Skeletal muscle cell (primary cell): ENCODE data around the gene CCN2.
"Not testable (repeated sequence)": the region's sequence is repeated elsewhere in the genome, so short reads cannot be mapped to it uniquely, and the experiment has no call there.

Experiments used
- DNase-seq: peaks from one replicate; pipeline ENCODE4 v3.0.0-alpha.2; 2010; ENCODE audit warnings: low read depth
- H3K4me3 ChIP-seq: 2 replicates; pipeline ENCODE4 v1.5.1; 2011; ENCODE audit warnings: low read depth, mild to moderate bottlenecking, control low read depth, low read length, moderate library complexity

The CCN2 gene

GRCh38 chr6:131946992-131947955 is 3.9 kb downstream of the CCN2 start:
- DNase-seq: no peak
- no peak overlapping the region for H3K4me3 ChIP-seq

DNA sequence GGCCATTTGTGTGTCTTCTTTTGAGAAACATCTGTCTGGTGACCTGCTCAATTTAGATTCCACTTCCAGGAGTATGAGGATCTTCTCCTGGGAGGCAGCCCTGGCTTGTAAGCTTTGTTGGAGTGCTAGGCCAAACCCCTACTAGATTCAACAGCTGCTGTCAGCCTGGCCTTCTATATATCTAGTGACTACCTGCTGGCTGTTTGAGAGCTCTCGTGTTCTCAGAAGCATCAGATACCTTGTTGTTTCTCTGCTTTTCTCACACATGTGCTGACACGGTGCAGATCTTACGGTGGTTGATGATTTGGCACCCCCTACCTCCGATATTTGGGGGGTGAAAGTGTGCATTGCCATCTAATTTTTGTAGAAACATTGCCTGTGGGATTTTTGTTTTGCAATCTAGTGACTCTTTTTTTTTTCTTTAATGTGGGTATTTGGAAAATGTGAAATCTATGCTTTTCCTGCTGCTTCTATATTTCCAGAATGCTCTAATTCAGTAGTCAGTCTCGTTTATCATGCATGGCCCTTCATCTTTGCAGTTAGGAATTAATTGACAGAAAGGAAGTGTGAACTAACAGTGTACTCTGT is 4.7 kb downstream of the CCN2 start:
- no peak for DNase-seq
- no peak overlapping the region for H3K4me3 ChIP-seq

DNA sequence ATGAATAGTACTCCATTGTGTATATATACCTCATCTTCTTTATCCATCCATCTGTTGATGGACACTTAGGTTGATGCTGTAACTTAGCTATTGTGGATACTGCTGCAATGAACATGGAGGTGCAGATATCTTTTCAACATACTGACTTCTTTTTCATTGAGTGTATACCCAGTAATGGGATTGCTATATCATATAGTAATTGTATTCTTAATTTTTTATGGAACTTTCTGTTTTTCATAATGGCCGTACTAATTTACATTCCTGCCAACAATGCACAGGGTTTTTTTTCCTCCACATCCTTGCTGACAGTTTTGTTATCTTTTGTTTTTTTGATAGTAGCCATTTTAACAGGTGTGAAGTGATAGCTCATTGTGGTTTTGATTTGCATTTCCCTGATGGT is 5.2 kb downstream of the CCN2 start:
- H3K4me3 ChIP-seq: no peak overlapping the region
- no peak for DNase-seq

DNA sequence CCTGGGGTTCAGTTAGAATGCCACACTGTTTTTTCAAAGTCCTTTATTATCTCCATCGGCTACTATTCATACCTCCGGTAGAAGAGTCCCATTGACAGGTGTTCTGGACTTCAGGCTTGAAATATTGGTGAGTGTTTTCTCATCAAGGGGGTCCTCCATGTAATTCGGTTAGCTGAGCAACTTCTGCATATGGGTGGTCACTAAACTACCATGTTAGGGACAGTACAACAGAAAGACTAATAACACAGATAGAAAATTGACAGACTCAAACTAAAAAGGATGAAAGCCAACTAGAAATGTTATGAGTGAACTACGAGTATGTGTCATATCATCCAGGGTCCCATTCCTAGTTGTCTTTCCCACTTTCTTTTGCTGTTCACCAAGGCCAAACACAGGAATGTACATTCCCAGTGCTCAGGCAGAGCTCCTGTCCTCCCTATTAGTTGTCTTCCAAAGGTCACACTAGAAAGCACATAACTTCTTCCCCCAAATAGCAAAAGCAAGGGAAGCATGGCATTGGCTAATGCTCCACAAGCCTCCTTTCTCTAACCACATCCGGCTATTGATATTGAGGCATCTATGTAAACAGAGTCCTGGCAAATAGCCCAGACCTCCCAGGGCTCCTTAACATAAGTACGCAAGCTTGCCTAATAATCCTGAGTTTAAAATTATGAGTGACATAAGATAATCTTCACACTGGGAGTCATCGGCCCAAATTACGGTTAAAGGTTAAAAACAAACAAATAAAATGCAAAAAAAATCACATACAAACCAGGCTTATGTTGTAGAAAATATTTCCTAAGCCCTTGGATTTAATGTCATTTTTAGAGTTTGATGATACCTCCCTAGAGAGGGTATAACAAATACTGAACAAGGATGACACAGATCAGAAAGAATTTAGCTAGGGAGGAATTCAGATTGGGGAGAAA is 13.2 kb downstream of the CCN2 start:
- peak; percentile 92 for DNase-seq
- no peak overlapping the region for H3K4me3 ChIP-seq

DNA sequence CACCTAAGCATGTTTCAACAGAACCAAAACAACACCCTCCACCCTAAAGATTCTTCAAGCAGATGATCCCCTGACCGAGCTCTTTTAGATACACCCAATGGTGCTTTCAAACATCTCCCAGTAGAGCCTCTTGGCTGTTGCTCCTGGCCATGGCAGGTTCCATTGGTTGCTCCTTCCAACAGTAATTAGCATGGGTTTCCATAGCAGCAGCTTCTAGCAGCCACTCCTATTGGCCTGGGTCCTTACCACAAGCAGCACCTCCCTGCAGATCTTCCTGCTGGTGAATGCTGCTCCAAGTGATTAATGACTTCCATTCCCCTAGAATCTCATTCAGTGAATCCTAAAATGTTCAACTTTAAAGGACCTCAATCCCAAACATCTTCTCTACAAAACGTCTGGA is 13.9 kb downstream of the CCN2 start:
- DNase-seq: no peak

GRCh38 chr6:131936156-131936555 is 15.0 kb downstream of the CCN2 start:
- DNase-seq: no peak

More for the DNA sequence above, 13.9 kb downstream of the CCN2 start:
- no peak overlapping the region for H3K4me3 ChIP-seq

DNA sequence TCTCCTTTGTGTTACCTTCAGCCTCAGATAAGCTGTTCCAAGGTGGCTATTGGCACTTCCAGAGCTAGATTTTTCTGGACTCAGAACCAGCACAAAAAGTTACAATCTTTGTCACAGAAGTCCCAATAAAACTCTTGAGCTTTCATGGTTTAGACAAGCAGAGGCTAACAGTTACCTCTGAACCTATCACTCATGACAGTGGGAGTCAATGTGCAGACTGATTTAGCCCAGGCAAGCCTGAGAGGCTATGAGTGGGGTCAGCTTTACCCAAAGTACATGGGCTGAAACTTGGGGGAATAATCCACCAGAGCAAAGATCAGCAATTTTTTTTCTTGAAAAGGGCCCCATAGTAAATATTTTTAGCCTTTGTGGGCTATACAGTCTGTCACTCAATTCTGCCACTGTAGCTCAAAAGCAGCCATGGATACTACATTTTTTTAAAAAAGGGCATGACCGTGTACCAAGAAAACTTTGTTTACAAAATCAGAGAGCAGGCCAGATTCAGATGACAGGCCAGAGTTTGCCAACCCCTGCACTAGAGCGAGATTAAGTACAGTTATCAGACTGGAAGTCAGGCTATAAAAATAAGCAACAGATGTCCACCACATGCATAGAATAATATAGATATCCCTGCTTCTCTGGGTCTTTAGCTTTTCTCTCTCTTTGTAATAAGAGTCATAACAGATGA is 20.0 kb downstream of the CCN2 start:
- DNase-seq: no peak
- no peak overlapping the region for H3K4me3 ChIP-seq

More at GRCh38 chr6:131936156-131936555, 15.0 kb downstream of the CCN2 start:
- no peak overlapping the region for H3K4me3 ChIP-seq

- DNase-seq: no peak
- H3K4me3 ChIP-seq: no peak overlapping the region
Observed at GRCh38 chr6:131929976-131930375, 21.2 kb downstream of the CCN2 start.

DNA sequence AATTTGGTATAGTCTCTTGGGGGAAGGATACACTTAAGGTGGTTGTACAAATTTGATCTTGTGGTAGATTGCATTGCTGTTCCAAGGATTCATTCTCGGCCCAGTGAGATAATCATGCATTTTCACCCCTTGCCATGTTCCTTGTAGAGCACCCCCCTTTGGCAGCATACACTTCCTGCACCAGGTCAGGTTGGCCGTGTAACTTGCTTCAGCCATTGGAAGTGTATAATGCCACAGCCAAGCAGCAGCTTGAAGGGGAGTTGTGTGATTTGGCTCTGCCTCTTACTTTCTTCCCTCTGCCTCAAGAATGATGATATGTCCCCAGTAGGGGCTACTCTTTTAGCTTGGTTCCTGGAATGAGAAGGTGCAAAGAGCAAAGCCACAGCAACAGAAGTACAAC is 21.9 kb downstream of the CCN2 start:
- DNase-seq: no peak
- H3K4me3 ChIP-seq: no peak overlapping the region

DNA sequence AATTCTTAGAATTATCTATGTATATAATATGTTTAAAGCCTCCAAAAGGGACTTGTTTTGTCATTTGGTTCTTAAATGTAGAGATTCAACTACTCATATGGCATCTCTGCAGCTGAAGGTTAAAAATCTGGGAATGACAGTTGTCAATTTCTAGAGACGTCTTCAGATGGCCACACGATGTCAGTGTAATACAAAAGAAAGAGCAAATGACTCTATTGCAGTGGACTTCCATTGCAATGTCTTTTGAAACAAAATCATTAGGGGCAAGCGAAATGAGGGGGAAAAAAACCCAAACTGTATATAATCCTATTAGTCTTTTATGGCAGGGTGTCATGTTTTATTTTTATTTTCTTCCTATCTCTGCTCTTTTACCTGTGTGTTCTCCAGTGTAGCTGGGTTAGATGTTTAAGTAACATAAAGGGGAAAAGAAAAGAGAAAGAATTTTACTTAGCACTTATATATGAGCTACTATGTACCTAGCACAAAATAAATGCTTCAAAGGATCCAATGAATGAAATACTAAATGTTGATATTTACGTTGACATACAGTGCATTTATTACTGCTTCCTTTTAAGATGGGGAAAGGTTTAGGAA is 26.2 kb downstream of the CCN2 start:
- DNase-seq: no peak
- no peak overlapping the region for H3K4me3 ChIP-seq

DNA sequence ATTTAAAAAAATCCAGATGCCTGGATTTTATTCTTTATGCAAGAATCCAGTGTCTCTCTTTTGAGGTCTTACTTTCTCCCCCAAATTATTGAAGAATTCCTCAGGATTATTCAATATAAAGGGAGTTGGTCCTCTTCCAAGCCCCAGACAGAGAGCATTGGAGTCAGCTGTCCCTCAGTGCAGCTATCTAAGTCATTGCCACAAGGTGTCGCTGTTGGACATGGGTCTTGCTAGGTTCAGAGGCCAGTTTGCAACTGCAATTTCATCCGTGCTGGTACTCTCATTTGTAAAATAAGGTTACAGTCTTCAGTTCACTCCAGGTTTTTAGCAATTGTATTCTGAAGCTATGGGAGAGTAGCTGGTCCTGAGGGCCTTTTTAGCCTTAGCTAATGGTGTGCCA is 27.8 kb downstream of the CCN2 start:
- no peak overlapping the region for H3K4me3 ChIP-seq
- DNase-seq: no peak

DNA sequence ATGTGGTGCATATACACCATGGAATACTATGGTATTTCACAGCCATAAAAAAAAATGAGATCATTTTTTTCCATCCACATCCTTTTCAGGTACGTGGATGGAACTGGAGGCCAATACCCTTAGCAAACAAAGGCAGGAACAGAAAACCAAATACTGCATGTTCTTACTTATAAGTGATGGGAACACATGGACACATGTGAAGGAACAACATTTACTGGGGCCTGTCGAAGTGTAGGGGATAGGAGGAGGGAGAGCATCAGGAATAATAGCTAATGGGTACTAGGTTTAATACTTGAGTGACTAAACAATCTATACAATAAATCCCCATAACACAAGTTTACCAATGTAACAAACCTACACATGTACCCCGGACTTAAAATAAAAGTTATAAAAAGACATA is 30.5 kb downstream of the CCN2 start:
- DNase-seq: no peak
- H3K4me3 ChIP-seq: no peak overlapping the region

DNA sequence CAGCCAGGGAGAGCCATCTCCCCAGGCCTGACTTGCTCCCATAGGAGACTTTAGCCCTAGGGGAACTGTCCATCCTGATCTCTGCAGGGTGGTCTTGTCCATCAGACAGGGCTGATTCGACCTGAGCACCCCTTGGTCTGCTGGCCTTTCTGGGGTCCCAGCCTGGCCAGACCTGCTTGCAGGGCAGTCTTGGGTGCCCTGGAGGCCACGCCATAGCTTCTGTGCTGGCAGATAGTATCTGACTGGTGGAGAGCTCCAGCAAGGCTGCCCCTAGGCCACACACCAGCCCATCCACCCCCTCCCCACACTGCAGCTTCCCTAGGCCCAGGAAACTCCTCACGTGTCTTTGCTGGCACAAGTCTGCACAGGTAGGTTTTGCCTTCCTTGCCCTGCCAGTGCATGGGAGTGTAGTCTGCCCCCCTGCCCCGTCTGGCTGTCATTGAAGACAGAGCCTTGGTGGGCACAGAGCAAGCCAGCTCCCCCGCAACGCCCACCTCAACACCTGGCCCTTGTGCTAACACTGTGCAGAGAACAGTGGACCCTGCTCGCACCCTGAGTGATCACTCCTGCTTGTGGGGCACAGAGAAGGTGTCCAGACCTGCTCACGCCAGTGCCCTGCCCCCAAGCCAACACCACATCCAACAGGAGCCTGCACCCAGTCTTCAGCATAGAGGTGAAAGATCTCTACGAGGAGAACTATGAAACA is 32.4 kb downstream of the CCN2 start:
- no peak overlapping the region for H3K4me3 ChIP-seq
- no peak for DNase-seq

DNA sequence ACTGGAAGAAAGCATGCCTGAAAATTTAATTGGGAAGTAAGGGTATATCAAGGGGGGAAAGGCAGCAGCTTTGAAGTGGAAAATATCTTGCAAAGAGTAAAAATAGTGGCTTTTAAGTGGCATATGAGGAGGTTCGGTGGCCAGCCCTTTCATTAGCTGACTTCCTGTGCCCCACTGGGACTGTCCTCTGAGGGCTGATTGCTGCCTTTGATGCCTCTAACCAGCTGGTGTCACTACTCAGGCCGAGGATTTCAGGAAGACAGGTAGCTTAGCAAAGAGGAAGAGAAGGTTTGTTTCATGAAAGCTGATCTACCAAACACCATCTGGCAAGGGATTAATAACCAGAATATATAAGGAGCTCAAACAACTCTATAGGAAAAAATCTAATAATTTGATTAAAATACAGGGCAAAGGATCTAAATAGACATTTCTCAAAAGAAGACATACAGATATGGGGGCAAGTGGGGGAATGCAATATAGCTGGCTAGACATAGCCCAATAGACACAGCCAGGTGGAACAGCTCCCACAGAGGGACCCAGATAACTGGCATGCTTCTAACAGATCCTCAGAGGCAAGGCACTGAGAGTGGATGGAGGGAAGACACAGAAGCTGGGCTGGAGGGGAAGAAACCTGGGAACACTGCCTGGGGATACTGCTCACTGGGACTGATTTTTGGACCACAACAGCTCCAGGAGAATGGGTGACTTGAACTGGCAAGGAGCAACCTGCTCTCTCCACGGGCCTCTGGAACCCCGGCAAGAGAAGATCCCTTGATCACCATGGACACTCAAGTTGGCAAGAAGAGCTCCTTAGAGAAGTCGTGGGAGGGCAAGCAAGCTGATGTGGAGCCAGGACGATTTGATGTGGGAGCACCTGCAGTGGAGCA is 33.2 kb downstream of the CCN2 start:
- no peak for DNase-seq
- no peak overlapping the region for H3K4me3 ChIP-seq

DNA sequence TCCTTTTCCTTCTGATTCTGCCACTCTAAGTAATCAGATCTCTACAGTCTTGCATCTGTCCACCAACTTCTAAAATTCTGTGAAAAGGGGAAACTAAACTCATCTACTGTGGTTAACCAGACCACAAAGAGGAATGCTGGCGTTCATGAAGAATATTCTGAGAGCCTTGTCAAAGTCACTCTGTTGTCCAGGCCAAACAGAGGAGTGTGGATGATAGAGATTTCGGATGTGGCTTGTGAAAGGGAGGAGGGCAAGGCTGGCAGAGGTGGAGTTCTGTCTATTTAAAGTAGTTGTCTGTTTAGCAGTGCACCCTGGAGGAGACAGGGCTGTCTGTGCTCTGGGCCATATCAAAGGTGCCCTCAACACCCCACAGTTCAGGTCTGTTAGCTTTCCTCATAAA is 33.9 kb downstream of the CCN2 start:
- no peak overlapping the region for H3K4me3 ChIP-seq
- no peak for DNase-seq

DNA sequence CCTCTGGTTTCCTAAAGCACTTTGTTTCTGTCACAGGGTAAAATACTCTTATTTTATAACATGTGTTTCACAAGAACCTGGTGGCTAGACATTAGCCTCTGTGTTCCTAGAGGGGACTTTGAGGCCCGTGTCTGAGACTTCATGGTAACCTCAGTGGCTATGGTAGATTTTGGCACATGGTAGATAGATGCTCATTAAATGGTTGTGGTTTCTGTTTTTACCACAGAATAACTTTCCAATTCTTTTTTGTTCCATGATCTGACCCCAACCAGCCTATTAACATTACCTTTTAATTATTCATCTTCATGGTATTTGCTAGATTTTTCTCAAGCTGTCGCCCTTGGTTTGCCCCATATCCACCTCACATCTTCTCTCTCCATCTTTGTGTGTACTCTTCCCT is 34.3 kb downstream of the CCN2 start:
- no peak for DNase-seq
- H3K4me3 ChIP-seq: no peak overlapping the region

DNA sequence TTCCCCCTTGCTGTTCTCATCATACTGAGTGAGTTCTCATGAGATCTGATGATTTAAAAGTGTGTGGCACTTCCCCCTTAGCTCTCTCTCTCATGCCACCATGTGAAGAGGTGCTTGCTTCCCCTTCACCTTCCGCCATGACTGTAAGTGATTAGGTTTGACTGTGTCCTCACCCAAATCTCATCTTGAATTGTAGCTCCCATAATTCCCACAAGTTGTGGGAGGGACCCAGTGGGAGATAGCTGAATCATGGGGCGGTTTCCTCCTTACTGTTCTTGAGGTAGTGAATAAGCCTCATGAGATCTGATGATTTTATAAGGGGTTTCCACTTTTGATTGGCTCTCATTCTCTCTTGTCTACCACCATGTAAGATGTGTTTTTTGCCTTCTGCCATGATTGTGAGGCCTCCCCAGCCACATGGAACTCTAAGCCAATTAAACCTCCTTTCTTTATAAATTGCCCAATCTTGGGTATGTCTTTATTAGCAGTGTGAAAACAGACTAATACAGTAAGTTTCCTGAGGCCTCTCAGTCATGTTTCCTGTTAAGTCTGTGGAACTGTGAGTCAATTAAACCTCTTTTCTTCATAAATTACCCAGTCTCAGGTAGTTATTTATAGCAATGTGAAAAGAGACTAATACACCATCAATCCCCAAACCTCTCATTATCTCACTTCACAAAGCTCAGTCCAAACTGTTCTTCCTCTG is 34.9 kb downstream of the CCN2 start:
- DNase-seq, H3K4me3 ChIP-seq: not testable (repeated sequence)
